Measurements from ENCODE around the gene IL18. TPM values are rescaled to one million over a fixed set of nuclear protein-coding genes. Genes with fewer than 3 reads are reported as not detected.

Gene IL18
- total RNA-seq, 4 donors from 2014 or later, result 9.2 to 81.6 (median 27.6) TPM

- no peak for TF ChIP-seq CTCF (IDR thresholded peaks at IDR 0.05; ENCODE audit: low read depth)
These were observed 3.3 kb upstream of the IL18 start, which contains the start of gene TEX12 for GRCh38 chr11:112167145-112167544. TSS of gene TEX12 (plus strand) at chr11:112167372. CDS start at chr11:112169269, 1,897 bp downstream.

GRCh38 chr11:112166562-112166961 is 2.7 kb upstream of the IL18 start:
- no peak for TF ChIP-seq CTCF (IDR thresholded peaks at IDR 0.05; ENCODE audit: low read depth)

GRCh38 chr11:112165049-112165448 is 1.2 kb upstream of the IL18 start:
- TF ChIP-seq CTCF (IDR thresholded peaks at IDR 0.05; ENCODE audit: low read depth), result no peak

GRCh38 chr11:112162761-112163546 is 940 bp downstream of the IL18 start:
- TF ChIP-seq CTCF (IDR thresholded peaks at IDR 0.05; ENCODE audit: low read depth), result no peak

GRCh38 chr11:112161012-112161411 is 2.9 kb downstream of the IL18 start:
- TF ChIP-seq CTCF (IDR thresholded peaks at IDR 0.05; ENCODE audit: low read depth), result no peak

GRCh38 chr11:112160091-112160848 is 3.6 kb downstream of the IL18 start:
- TF ChIP-seq CTCF (IDR thresholded peaks at IDR 0.05; ENCODE audit: low read depth), result no peak

All from subcutaneous adipose tissue (tissue), 4 donors.